GM15510 (cell line): ENCODE measurements around the gene WWC2.

Experiments used
- POLR2A ChIP-seq: IDR thresholded peaks from 3 replicates; pipeline ENCODE4 v1.6.1; 2011; ENCODE audit warnings: borderline replicate concordance; ENCODE audit not compliant: insufficient read length; ENCODE audit errors: extremely low read depth

WWC2 gene

GRCh38 chr4:183240581-183241321 is 141.7 kb downstream of the WWC2 start:
- TF ChIP-seq POLR2A, result no peak

GRCh38 chr4:183241322-183241640 is 142.2 kb downstream of the WWC2 start:
- TF ChIP-seq POLR2A, result no peak

GRCh38 chr4:183241721-183242151 is 142.7 kb downstream of the WWC2 start:
- TF ChIP-seq POLR2A, result no peak

- no peak for TF ChIP-seq POLR2A
These were observed 143.2 kb downstream of the WWC2 start for GRCh38 chr4:183242291-183242690.

- no peak for TF ChIP-seq POLR2A
These were observed 145.0 kb downstream of the WWC2 start for GRCh38 chr4:183244019-183244418.

- no peak for TF ChIP-seq POLR2A
These were observed 145.4 kb downstream of the WWC2 start for GRCh38 chr4:183244506-183244905.

- TF ChIP-seq POLR2A, result no peak
These were observed 149.1 kb downstream of the WWC2 start for GRCh38 chr4:183248201-183248600.

- TF ChIP-seq POLR2A, result no peak
These were observed 150.8 kb downstream of the WWC2 start for GRCh38 chr4:183249854-183250253.

- TF ChIP-seq POLR2A, result no peak
These were observed 151.8 kb downstream of the WWC2 start for GRCh38 chr4:183250831-183251230.

GRCh38 chr4:183252959-183253358 is 153.9 kb downstream of the WWC2 start:
- no peak for TF ChIP-seq POLR2A

GRCh38 chr4:183253451-183253850 is 154.4 kb downstream of the WWC2 start:
- no peak for TF ChIP-seq POLR2A

- no peak for TF ChIP-seq POLR2A
These were observed 155.1 kb downstream of the WWC2 start for GRCh38 chr4:183254162-183254561.

- TF ChIP-seq POLR2A, result no peak
These were observed 156.4 kb downstream of the WWC2 start for GRCh38 chr4:183255487-183255886.

GRCh38 chr4:183256343-183256742 is 157.3 kb downstream of the WWC2 start:
- no peak for TF ChIP-seq POLR2A

GRCh38 chr4:183256756-183257385 is 157.8 kb downstream of the WWC2 start:
- TF ChIP-seq POLR2A, result no peak

GRCh38 chr4:183257808-183258207 is 158.8 kb downstream of the WWC2 start:
- no peak for TF ChIP-seq POLR2A

GRCh38 chr4:183260491-183261151 is 161.6 kb downstream of the WWC2 start:
- no peak for TF ChIP-seq POLR2A
